ENCODE data around the gene MAL.

DNA sequence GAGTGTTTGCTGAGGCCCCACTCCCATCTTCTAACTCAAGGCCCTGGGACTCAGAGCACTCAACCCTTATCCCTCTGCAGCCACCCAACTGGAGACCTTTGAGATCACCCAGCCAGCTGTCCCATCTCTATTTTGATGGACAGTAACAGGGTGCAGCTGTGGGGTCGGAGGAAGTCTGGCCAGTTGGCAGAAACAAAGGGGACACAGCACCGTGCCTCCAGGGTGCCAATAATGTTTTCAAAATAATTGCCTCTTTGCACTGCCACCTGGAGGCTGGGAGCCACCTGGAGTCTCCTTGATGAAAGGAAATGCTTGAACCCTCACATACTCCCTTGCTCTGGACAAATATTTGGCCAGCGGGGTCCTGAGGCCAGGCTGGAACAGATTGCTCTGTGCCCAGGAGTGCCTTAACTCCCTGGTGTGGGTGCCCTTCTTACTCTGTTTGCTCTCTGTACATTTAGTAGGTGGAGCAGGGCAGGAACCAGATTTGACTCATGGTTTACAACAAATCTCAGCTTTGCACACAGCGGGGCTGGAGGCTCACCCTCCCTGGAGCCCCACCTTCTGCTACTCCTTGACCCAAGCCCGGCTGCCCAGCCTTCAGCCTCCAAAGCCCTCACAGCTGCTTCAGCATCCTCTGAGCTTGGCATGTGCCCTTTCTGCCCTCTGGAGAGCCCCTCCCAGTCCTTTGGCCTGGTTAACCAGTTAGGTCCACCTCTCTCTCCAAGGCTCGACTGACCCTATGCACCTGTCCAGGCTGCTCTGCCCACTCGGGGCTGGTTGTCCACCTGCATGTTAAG, 17.2 kb downstream of the MAL start:
- TF ChIP-seq CTCF (IDR thresholded peaks at IDR 0.05; ENCODE audit: low read length) (no peak), EZH2 (IDR thresholded peaks at IDR 0.05; ENCODE audit: borderline replicate concordance, low read length) (no peak)

Data from OCI-LY1 (cell line).